KMS-11 (cell line): ENCODE data around the gene NCBP3.
A peak's percentile ranks its signal among the peaks of the same experiment; 100 is the strongest.
"Not testable (repeated sequence)": the region's sequence is repeated elsewhere in the genome, so short reads cannot be mapped to it uniquely, and the experiment has no call there.

Experiments used
- H2AFZ ChIP-seq: fragments of 200-600 bp; sonication (generic); 2 replicates; pipeline ENCODE4 v1.6.1; 2016; ENCODE audit warnings: antibody characterized with exemption, mixed run types, low read depth
- H3K27ac ChIP-seq: fragments of 200-600 bp; sonication (generic); 2 replicates; pipeline ENCODE4 v1.6.1; 2016; ENCODE audit warnings: mild to moderate bottlenecking, mixed run types
- H3K27me3 ChIP-seq: fragments of 200-600 bp; sonication (generic); 2 replicates; pipeline ENCODE4 v1.6.1; 2017; ENCODE audit warnings: mild to moderate bottlenecking, low read depth, mixed run types, moderate library complexity; ENCODE audit not compliant: insufficient read depth
- H3K36me3 ChIP-seq: fragments of 200-600 bp; sonication (generic); 2 replicates; pipeline ENCODE4 v1.6.1; 2017; ENCODE audit warnings: mild to moderate bottlenecking, mixed run types; ENCODE audit not compliant: insufficient read depth
- H3K4me1 ChIP-seq: fragments of 200-600 bp; sonication (generic); 2 replicates; pipeline ENCODE4 v1.6.1; 2016; ENCODE audit warnings: mild to moderate bottlenecking, low read depth, mixed run types; ENCODE audit not compliant: poor library complexity, severe bottlenecking
- H3K4me2 ChIP-seq: fragments of 200-600 bp; sonication (generic); 2 replicates; pipeline ENCODE4 v1.7.0; 2016; ENCODE audit warnings: mild to moderate bottlenecking, mixed run types
- H3K4me3 ChIP-seq: fragments of 200-600 bp; sonication (generic); IDR thresholded peaks from 2 replicates; pipeline ENCODE4 v1.6.1; 2017; ENCODE audit warnings: low read depth, low read length, mixed read lengths; ENCODE audit not compliant: insufficient read depth
- H3K79me2 ChIP-seq: fragments of 200-600 bp; sonication (generic); 2 replicates; pipeline ENCODE4 v1.6.1; 2016; ENCODE audit warnings: low read depth, mixed run types; ENCODE audit not compliant: insufficient read depth
- H3K9ac ChIP-seq: fragments of 200-600 bp; sonication (generic); 2 replicates; pipeline ENCODE4 v1.6.1; 2016; ENCODE audit warnings: mild to moderate bottlenecking, mixed run types
- H4K20me1 ChIP-seq: fragments of 200-600 bp; sonication (generic); 2 replicates; pipeline ENCODE4 v1.6.1; 2016; ENCODE audit warnings: mild to moderate bottlenecking, mixed run types; ENCODE audit not compliant: insufficient read depth
- TF ChIP-seq, protein P1 (sequence below): fragments of 200-600 bp; sonication (generic); conservative IDR thresholded peaks from 2 replicates; pipeline ENCODE4 v1.6.1; 2017; ENCODE audit warnings: low read depth, mild to moderate bottlenecking, antibody characterized with exemption, low read length, moderate library complexity, mixed read lengths

Gene NCBP3

DNA sequence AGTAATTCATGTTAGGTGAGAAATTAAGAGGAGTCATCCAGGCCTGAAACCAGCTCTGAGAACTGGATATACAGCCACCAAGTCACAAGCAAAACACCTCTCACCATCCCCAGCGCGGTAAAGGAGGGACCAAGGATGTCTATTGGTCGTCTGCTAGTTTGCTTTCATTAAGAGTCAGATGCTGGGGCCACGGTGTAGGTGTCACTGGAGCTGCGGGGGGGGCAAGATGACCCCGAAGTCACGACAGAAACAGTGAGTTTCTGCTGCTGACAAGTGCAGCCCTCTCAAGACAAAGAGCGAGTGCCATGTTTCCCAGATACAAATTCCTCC, 790 bp downstream of the NCBP3 start:
- H3K9ac ChIP-seq = peak overlapping the region; percentile 78; the same call in 1 of the 2 replicates
- H3K4me3 ChIP-seq = no peak overlapping the region
- peak overlapping the region; percentile 69; the same call in 1 of the 2 replicates for H3K4me2 ChIP-seq
- H3K4me1 ChIP-seq = peaks cover 7% of the 10 kb centered on the region
- TF ChIP-seq, protein P1, sequence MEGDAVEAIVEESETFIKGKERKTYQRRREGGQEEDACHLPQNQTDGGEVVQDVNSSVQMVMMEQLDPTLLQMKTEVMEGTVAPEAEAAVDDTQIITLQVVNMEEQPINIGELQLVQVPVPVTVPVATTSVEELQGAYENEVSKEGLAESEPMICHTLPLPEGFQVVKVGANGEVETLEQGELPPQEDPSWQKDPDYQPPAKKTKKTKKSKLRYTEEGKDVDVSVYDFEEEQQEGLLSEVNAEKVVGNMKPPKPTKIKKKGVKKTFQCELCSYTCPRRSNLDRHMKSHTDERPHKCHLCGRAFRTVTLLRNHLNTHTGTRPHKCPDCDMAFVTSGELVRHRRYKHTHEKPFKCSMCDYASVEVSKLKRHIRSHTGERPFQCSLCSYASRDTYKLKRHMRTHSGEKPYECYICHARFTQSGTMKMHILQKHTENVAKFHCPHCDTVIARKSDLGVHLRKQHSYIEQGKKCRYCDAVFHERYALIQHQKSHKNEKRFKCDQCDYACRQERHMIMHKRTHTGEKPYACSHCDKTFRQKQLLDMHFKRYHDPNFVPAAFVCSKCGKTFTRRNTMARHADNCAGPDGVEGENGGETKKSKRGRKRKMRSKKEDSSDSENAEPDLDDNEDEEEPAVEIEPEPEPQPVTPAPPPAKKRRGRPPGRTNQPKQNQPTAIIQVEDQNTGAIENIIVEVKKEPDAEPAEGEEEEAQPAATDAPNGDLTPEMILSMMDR = no peak
- H3K79me2 ChIP-seq = peaks cover 20% of the 10 kb centered on the region
- H3K27me3 ChIP-seq = no peaks in the 10 kb centered on the region
- peak overlapping the region; percentile 73; the same call in 1 of the 2 replicates for H2AFZ ChIP-seq
- no peak overlapping the region for H3K27ac ChIP-seq
- H3K36me3 ChIP-seq = no peaks in the 10 kb centered on the region; the same call in 1 of the 2 replicates
- no peaks in the 10 kb centered on the region for H4K20me1 ChIP-seq

DNA sequence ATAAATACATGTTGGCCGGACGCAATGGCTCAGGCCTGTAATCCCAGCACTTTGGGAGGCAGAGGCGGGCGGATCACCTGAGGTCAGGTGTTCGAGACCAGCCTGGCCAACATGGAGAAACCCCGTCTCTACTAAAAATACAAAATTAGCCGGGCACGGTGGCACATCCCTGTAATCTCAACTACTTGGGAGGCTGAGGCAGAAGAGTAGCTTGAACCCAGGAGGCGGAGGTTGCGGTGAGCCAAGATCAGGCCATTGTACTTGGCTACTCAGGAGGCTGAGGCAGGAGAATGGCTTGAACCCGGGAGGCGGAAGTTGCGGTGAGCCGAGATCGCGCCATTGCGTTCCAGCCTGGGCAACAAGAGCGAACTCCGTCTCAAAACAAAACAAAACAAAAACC, 1.5 kb downstream of the NCBP3 start:
- H3K79me2 ChIP-seq = peaks cover 20% of the 10 kb centered on the region
- H3K4me3 ChIP-seq, H4K20me1 ChIP-seq, H3K9ac ChIP-seq, H3K36me3 ChIP-seq, H3K27ac ChIP-seq, H3K27me3 ChIP-seq, H2AFZ ChIP-seq, H3K4me1 ChIP-seq: not testable (repeated sequence)
- H3K4me2 ChIP-seq = peak overlapping the region; percentile 69; the same call in 1 of the 2 replicates

DNA sequence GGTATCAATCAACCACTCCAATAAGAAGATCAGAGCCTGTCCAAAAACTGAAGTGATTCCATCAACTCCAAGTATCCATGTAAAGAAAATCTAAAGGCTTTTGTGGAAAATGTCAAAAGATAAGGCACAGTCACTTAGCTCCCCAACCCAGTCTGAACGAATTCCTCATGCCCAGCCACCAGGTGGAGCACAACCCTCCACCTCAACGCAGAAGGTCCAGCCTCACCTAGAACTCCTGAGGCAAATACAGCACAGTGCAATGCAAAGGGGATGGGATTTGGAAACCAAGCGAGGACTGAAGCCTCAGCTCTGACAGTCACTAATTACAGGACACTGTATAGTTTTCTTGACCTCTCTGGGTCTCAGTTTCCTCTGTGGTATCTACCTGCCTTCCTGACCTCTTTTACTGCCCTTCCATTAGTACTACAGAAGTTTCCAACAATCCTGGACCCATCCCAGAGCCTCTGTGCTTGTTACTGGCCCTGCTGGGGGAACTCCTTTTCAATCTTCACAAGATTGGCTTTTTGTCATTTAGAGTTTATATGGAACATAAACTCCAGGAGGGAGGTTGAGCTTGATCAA, 2.0 kb downstream of the NCBP3 start:
- H2AFZ ChIP-seq = no peak overlapping the region
- H3K4me2 ChIP-seq = no peak overlapping the region
- H3K36me3 ChIP-seq = no peaks in the 10 kb centered on the region; the same call in 1 of the 2 replicates
- no peak overlapping the region for H3K4me3 ChIP-seq
- no peak overlapping the region for H3K27ac ChIP-seq
- H3K9ac ChIP-seq = no peak overlapping the region
- peaks cover 7% of the 10 kb centered on the region for H3K4me1 ChIP-seq
- TF ChIP-seq, protein P1 = peak; percentile 66
- H4K20me1 ChIP-seq = no peaks in the 10 kb centered on the region
- peaks cover 20% of the 10 kb centered on the region for H3K79me2 ChIP-seq
- H3K27me3 ChIP-seq = no peaks in the 10 kb centered on the region

DNA sequence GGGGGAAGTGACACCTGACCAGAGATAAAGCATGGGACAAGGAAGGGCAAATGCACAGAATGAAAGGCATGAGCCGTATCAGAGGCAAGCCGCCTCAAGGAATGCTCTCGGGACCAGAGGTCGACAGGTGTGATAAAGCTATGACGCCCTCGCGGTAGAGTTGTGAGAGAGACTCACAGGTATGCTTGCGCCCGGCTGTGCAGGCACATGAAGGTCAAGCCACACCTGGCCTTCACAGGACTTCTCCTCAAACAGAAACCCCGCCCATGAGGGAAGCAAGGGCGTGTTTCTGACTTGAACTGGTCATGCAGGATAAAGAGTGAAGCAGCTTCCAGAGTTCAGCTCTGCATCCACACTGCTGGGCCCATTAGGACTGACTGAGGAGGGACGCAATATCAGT, 7.8 kb downstream of the NCBP3 start:
- Histone ChIP-seq H2AFZ (no peak overlapping the region), H3K27ac (no peak overlapping the region), H4K20me1 (no peaks in the 10 kb centered on the region), H3K79me2 (no peaks in the 10 kb centered on the region), H3K4me2 (no peak overlapping the region), H3K27me3 (no peaks in the 10 kb centered on the region), H3K36me3 (no peaks in the 10 kb centered on the region; the same call in 1 of the 2 replicates), H3K4me3 (no peak overlapping the region), H3K9ac (no peak overlapping the region), H3K4me1 (no peaks in the 10 kb centered on the region)
- TF ChIP-seq, protein P1 = no peak

DNA sequence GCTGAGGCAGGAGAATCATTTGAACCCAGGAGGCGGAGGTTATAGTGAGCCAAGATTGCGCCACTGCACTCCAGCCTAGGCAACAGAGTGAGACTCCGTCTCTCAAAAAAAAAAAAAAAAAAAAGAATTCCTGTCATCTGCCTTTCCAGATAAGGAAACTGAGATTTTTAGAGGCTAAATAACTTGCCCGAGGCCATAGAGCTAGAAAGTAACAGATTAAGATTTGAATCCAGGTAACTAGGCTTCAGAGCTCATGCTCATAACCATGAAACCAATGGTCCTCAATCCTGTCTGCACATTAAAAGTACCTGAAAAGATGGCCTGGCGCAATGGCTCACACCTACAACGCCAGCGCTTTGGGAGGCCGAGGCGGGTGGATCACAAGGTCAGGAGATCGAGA, 9.5 kb downstream of the NCBP3 start:
- TF ChIP-seq, protein P1 = no peak
- H2AFZ ChIP-seq = no peak overlapping the region
- no peaks in the 10 kb centered on the region; the same call in 1 of the 2 replicates for H3K36me3 ChIP-seq
- no peak overlapping the region for H3K4me2 ChIP-seq
- no peaks in the 10 kb centered on the region for H4K20me1 ChIP-seq
- no peak overlapping the region for H3K9ac ChIP-seq
- no peak overlapping the region for H3K4me3 ChIP-seq
- no peaks in the 10 kb centered on the region for H3K79me2 ChIP-seq
- no peaks in the 10 kb centered on the region for H3K27me3 ChIP-seq
- H3K27ac ChIP-seq = no peak overlapping the region
- H3K4me1 ChIP-seq = no peaks in the 10 kb centered on the region
